HCT116 (cell line): ENCODE results near the gene ARHGAP31. TPM values are rescaled to one million over a fixed set of nuclear protein-coding genes. Genes with fewer than 3 reads are reported as not detected.

Source experiments
- ATAC-seq: fragments of 200-7000 bp; cut with Tn5 transposase; 2 replicates; pipeline ENCODE4 v1.9.1; 2020; ENCODE audit warnings: mild to moderate bottlenecking, moderate library complexity
- BruUV-seq: library from RNA; stranded (reverse); fragments of 400-500 nt; replicated peaks from 2 replicates; lab custom pipeline; 2021; lab: Mats Ljungman, UMichigan
- CTCF ChIA-PET: fragments of 300-600 bp; sonication (Branson Sonifier 250); formaldehyde crosslinking; loops from one replicate; lab custom pipeline; 2021; ENCODE audit warnings: antibody characterized with exemption; lab: Charles Lee
- POLR2A ChIA-PET: fragments of 300-600, 350-600 bp; sonication (Branson Sonifier 250); formaldehyde crosslinking; loops from one replicate; lab custom pipeline; 2021; ENCODE audit warnings: antibody characterized with exemption; lab: Charles Lee
- RAD21 ChIA-PET, 2 experiments: fragments of 300-600 bp; sonication (Branson Sonifier 250); formaldehyde crosslinking; loops; one replicate each; lab custom pipeline; 2023; ENCODE audit warnings: low total read pairs in 2 of 2; ENCODE audit not compliant: uncharacterized antibody in 2 of 2, unreplicated experiment in 2 of 2, low non-redundant PET in 1 of 2; lab: Charles Lee
- DNase-seq: peaks from one replicate; pipeline ENCODE4 v3.0.0-alpha.2; 2010; ENCODE audit warnings: low read depth, low spot score
- H2AFZ ChIP-seq: fragments of 200-600 bp; shearing (Covaris generic), sonication (generic); 2 replicates; pipeline ENCODE4 v1.6.1; 2017; ENCODE audit warnings: low read depth, mixed run types, mixed read lengths, antibody characterized with exemption, low read length; ENCODE audit not compliant: poor library complexity, severe bottlenecking
- H3K27ac ChIP-seq: 2 replicates; pipeline ENCODE4 v1.5.1; 2012; ENCODE audit warnings: low read depth, low read length
- H3K27me3 ChIP-seq: fragments of 200-600 bp; sonication (generic); 2 replicates; pipeline ENCODE4 v1.6.1; 2016; ENCODE audit warnings: mixed run types, low read length, mixed read lengths; ENCODE audit not compliant: insufficient read depth
- H3K36me3 ChIP-seq, 2 experiments: fragments of 200-500 bp in 1 of 2; fragments of 200-600 bp in 1 of 2; sonication (Bioruptor generic) in 1 of 2; sonication (generic) in 1 of 2; 2 replicates each; pipeline versions ENCODE4 v1.5.1 to v1.6.1; 2014 to 2016; ENCODE audit warnings: low read length in 2 of 2, inconsistent platforms in 1 of 2, mixed read lengths in 1 of 2, mixed run types in 1 of 2; ENCODE audit not compliant: insufficient read depth in 2 of 2, control insufficient read depth in 1 of 2
- H3K4me1 ChIP-seq, 2 experiments: fragments of 200-600 bp in 1 of 2; sonication (generic) in 1 of 2; 2 replicates each; pipeline versions ENCODE4 v1.5.1 to v1.6.1; 2012 to 2017; ENCODE audit warnings: low read length in 2 of 2, inconsistent platforms in 1 of 2, mild to moderate bottlenecking in 1 of 2, mixed read lengths in 1 of 2, mixed run types in 1 of 2, moderate library complexity in 1 of 2; ENCODE audit not compliant: insufficient read depth in 2 of 2, control insufficient read depth in 1 of 2
- H3K4me2 ChIP-seq: fragments of 200-600 bp; sonication (generic); 2 replicates; pipeline ENCODE4 v1.6.1; 2017; ENCODE audit warnings: mixed run types, low read length, mixed read lengths
- H3K4me3 ChIP-seq, 2 experiments: fragments of 200-600 bp in 1 of 2; sonication (generic) in 1 of 2; replicated peaks in 1 of 2; 2 replicates each; pipeline ENCODE4 v1.5.1; 2011 to 2016; ENCODE audit warnings: low read length in 2 of 2, control low read depth in 1 of 2, low read depth in 1 of 2, mild to moderate bottlenecking in 1 of 2, mixed read lengths in 1 of 2, mixed run types in 1 of 2
- H3K79me2 ChIP-seq: fragments of 200-600 bp; sonication (generic); 2 replicates; pipeline ENCODE4 v1.6.1; 2017; ENCODE audit warnings: mild to moderate bottlenecking, mixed run types, low read length, moderate library complexity, mixed read lengths; ENCODE audit not compliant: insufficient read depth
- H3K9ac ChIP-seq: fragments of 200-600 bp; sonication (generic); 2 replicates; pipeline ENCODE4 v1.6.1; 2016; ENCODE audit warnings: low read length, mixed read lengths
- H3K9me2 ChIP-seq: fragments of 200-600 bp; sonication (generic), shearing (Covaris generic); 2 replicates; pipeline ENCODE4 v1.6.1; 2017; ENCODE audit warnings: mixed run types, mild to moderate bottlenecking, moderate library complexity; ENCODE audit not compliant: insufficient read depth
- H3K9me3 ChIP-seq, 2 experiments: fragments of 200-500 bp in 1 of 2; fragments of 200-600 bp in 1 of 2; sonication (Bioruptor generic) in 1 of 2; sonication (generic) in 1 of 2; 2 replicates each; pipeline ENCODE4 v1.6.1; 2014 to 2017; ENCODE audit warnings: low read length in 2 of 2, mixed read lengths in 2 of 2, inconsistent platforms in 1 of 2, low read depth in 1 of 2, mild to moderate bottlenecking in 1 of 2, mixed run types in 1 of 2, moderate library complexity in 1 of 2; ENCODE audit not compliant: control insufficient read depth in 1 of 2, insufficient read depth in 1 of 2
- H4K20me1 ChIP-seq: fragments of 200-600 bp; sonication (generic), shearing (Covaris generic); 2 replicates; pipeline ENCODE4 v1.6.1; 2017; ENCODE audit warnings: mixed run types, mild to moderate bottlenecking, moderate library complexity; ENCODE audit not compliant: insufficient read depth
- CEBPB ChIP-seq: IDR thresholded peaks from 2 replicates; pipeline ENCODE4 v1.6.1; 2012; ENCODE audit warnings: low read depth
- EGR1 ChIP-seq: IDR thresholded peaks from 2 replicates; pipeline ENCODE4 v1.6.1; 2012; ENCODE audit warnings: low read depth
- ELF1 ChIP-seq: IDR thresholded peaks from 2 replicates; pipeline ENCODE4 v1.6.1; 2012; ENCODE audit warnings: low read depth, borderline replicate concordance
- EZH2 ChIP-seq: fragments of 200-600 bp; sonication (generic); IDR thresholded peaks from 2 replicates; pipeline ENCODE4 v1.6.1; 2017; ENCODE audit warnings: antibody characterized with exemption, mixed run types
- JUND ChIP-seq: IDR thresholded peaks from 2 replicates; pipeline ENCODE4 v1.6.1; 2012
- POLR2A ChIP-seq: IDR thresholded peaks from 2 replicates; pipeline ENCODE4 v1.7.0; 2011; ENCODE audit warnings: borderline replicate concordance; ENCODE audit not compliant: insufficient read depth, insufficient read length; ENCODE audit errors: extremely low read depth
- POLR2AphosphoS5 ChIP-seq: IDR thresholded peaks from 2 replicates; pipeline ENCODE4 v1.6.1; 2011; ENCODE audit warnings: mild to moderate bottlenecking, low read depth, low read length, moderate library complexity
- RAD21 ChIP-seq: IDR thresholded peaks from 2 replicates; pipeline ENCODE4 v1.6.1; 2012; ENCODE audit warnings: low read depth, mild to moderate bottlenecking
- SP1 ChIP-seq: IDR thresholded peaks from 2 replicates; pipeline ENCODE4 v1.6.1; 2012; ENCODE audit warnings: low read depth
- SRF ChIP-seq: IDR thresholded peaks from 2 replicates; pipeline ENCODE4 v1.6.1; 2012; ENCODE audit warnings: low read depth
- TCF7L2 ChIP-seq: IDR thresholded peaks from 2 replicates; pipeline ENCODE4 v1.7.0; 2011; ENCODE audit warnings: borderline replicate concordance, inconsistent platforms; ENCODE audit not compliant: insufficient read depth, insufficient read length; ENCODE audit errors: extremely low read depth
- ZBTB33 ChIP-seq: IDR thresholded peaks from 2 replicates; pipeline ENCODE4 v1.6.1; 2011; ENCODE audit warnings: mild to moderate bottlenecking, low read length, moderate library complexity; ENCODE audit not compliant: insufficient replicate concordance; ENCODE audit errors: extremely low read depth
- ZFX ChIP-seq: fragments of 450-650 bp; IDR thresholded peaks from 2 replicates; pipeline ENCODE4 v1.6.1; 2017
- ZNF274 ChIP-seq: fragments of 200-500 bp; sonication (Bioruptor generic); IDR thresholded peaks from 2 replicates; pipeline ENCODE4 v1.6.1; 2014; ENCODE audit warnings: mild to moderate bottlenecking, low read depth, low read length, inconsistent platforms
- intact Hi-C: fragments of 100-400 bp; cut with micrococcal nuclease; formaldehyde crosslinking; loops from 2 replicates; pipeline ENCODE4 v1.10.0; 2022
- total RNA-seq: library from RNA; stranded (reverse); gene quantifications from one replicate; pipeline ENCODE4 v1.2.1, GENCODE V29; 2021; ENCODE audit not compliant: unreplicated experiment
- TF ChIP-seq, protein P1 (sequence below), 3 experiments: fragments of 200-600 bp in 1 of 3; sonication (generic) in 1 of 3; IDR thresholded peaks in 2 of 3; conservative IDR thresholded peaks in 1 of 3; 2 replicates each; pipeline ENCODE4 v1.5.1; 2012 to 2017; ENCODE audit warnings: low read depth in 2 of 3, low read length in 2 of 3, antibody characterized with exemption in 1 of 3, borderline replicate concordance in 1 of 3, control low read depth in 1 of 3, mild to moderate bottlenecking in 1 of 3, mixed read lengths in 1 of 3, mixed run types in 1 of 3, moderate library complexity in 1 of 3; ENCODE audit not compliant: insufficient read depth in 1 of 3
- TF ChIP-seq, protein P2 (sequence below): IDR thresholded peaks from 2 replicates; pipeline ENCODE4 v1.6.1; 2012

Gene ARHGAP31
- total RNA-seq, 1 experiment from 2014 or later: 0.93 TPM

- Histone ChIP-seq H3K4me2 (no peak overlapping the region), H3K36me3 (no peaks in the 10 kb centered on the region), H3K9me2 (no peaks in the 10 kb centered on the region), H4K20me1 (no peaks in the 10 kb centered on the region), H3K27me3 (no peaks in the 10 kb centered on the region), H3K4me1 (peaks cover 4 to 16% of the 10 kb centered on the region in 2 experiments; a peak in 2 of 4 replicates), H3K27ac (no peak overlapping the region), H3K4me3 (no peak overlapping the region), H3K9me3 (no peaks in the 10 kb centered on the region), H3K79me2 (no peaks in the 10 kb centered on the region), H3K9ac (no peak overlapping the region), H2AFZ (no peak overlapping the region)
- DNase-seq (no peak), ATAC-seq (no peak)
- RAD21 ChIA-PET: no interaction called here
- POLR2A ChIA-PET: no interaction called here
- intact Hi-C loops: no loop called here
- CTCF ChIA-PET: interaction anchor here (0.9 kb wide), 1 partner anchor 17 kb away, joined by 3 read pairs; no protein-coding TSS in a partner anchor
- no peak for TF ChIP-seq ZBTB33
- TF ChIP-seq CEBPB: no peak
- no peak for TF ChIP-seq SP1
- TF ChIP-seq RAD21: no peak
- TF ChIP-seq ZFX: no peak
- TF ChIP-seq JUND: no peak
- TF ChIP-seq POLR2AphosphoS5: no peak
- TF ChIP-seq EZH2: no peak
- TF ChIP-seq, protein P1, sequence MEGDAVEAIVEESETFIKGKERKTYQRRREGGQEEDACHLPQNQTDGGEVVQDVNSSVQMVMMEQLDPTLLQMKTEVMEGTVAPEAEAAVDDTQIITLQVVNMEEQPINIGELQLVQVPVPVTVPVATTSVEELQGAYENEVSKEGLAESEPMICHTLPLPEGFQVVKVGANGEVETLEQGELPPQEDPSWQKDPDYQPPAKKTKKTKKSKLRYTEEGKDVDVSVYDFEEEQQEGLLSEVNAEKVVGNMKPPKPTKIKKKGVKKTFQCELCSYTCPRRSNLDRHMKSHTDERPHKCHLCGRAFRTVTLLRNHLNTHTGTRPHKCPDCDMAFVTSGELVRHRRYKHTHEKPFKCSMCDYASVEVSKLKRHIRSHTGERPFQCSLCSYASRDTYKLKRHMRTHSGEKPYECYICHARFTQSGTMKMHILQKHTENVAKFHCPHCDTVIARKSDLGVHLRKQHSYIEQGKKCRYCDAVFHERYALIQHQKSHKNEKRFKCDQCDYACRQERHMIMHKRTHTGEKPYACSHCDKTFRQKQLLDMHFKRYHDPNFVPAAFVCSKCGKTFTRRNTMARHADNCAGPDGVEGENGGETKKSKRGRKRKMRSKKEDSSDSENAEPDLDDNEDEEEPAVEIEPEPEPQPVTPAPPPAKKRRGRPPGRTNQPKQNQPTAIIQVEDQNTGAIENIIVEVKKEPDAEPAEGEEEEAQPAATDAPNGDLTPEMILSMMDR (IDR thresholded peaks at IDR 0.05 in 2 of 3, conservative IDR thresholded peaks at IDR 0.05 in 1 of 3; ENCODE audit: borderline replicate concordance in 1 of 3, insufficient read depth in 1 of 3, low read depth in 2 of 3, low read length in 2 of 3): no peak
- TF ChIP-seq ZNF274: no peak
- no peak for TF ChIP-seq SRF
- TF ChIP-seq EGR1: no peak
- TF ChIP-seq TCF7L2: no peak
- no peak for TF ChIP-seq POLR2A
- no peak for TF ChIP-seq ELF1
- TF ChIP-seq, protein P2, sequence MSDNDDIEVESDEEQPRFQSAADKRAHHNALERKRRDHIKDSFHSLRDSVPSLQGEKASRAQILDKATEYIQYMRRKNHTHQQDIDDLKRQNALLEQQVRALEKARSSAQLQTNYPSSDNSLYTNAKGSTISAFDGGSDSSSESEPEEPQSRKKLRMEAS: no peak
- no TSS peak for BruUV-seq
These were observed 1.5 kb upstream of the ARHGAP31 start for GRCh38 chr3:119292666-119293065.
